Fibroblast of lung (primary cell): ENCODE data around the gene CCDC92. TPM values are rescaled to one million over a fixed set of nuclear protein-coding genes. Genes with fewer than 3 reads are reported as not detected.

Experiments
- DNase-seq, 2 donors: peaks; one replicate each; pipeline versions ENCODE4 v3.0.0 to v3.0.0-alpha.2; 2010; ENCODE audit warnings: low read depth in 2 of 2
- H2AFZ ChIP-seq: 2 replicates; pipeline ENCODE4 v1.5.1; 2012; ENCODE audit warnings: low read length, control low read depth, inconsistent platforms
- H3K27ac ChIP-seq: 2 replicates; pipeline ENCODE4 v1.5.1; 2011; ENCODE audit warnings: low read length, control low read depth; ENCODE audit not compliant: insufficient read depth
- H3K27me3 ChIP-seq: 2 replicates; pipeline ENCODE4 v1.5.1; 2011; ENCODE audit warnings: mild to moderate bottlenecking, low read length; ENCODE audit not compliant: control insufficient read depth, insufficient read depth
- H3K36me3 ChIP-seq: 2 replicates; pipeline ENCODE4 v1.5.1; 2011; ENCODE audit warnings: low read length; ENCODE audit not compliant: control insufficient read depth, insufficient read depth
- H3K4me1 ChIP-seq: 2 replicates; pipeline ENCODE4 v1.5.1; 2011; ENCODE audit warnings: low read length; ENCODE audit not compliant: control insufficient read depth, insufficient read depth; ENCODE audit errors: extremely low read depth
- H3K4me2 ChIP-seq: 2 replicates; pipeline ENCODE4 v1.5.1; 2011; ENCODE audit warnings: low read length, control low read depth; ENCODE audit not compliant: insufficient read depth; ENCODE audit errors: extremely low read depth
- H3K4me3 ChIP-seq, 4 experiments: fragments of 200-600 bp in 1 of 4; sonication (generic) in 1 of 4; replicated peaks in 1 of 4; 2 replicates each; pipeline ENCODE4 v1.5.1; 2011 to 2016; ENCODE audit warnings: low read length in 4 of 4, low read depth in 3 of 4, mild to moderate bottlenecking in 3 of 4, control low read depth in 2 of 4, inconsistent platforms in 1 of 4, mixed read lengths in 1 of 4; ENCODE audit not compliant: insufficient read depth in 1 of 4; ENCODE audit errors: control extremely low read depth in 1 of 4
- H3K79me2 ChIP-seq: 2 replicates; pipeline ENCODE4 v1.5.1; 2012; ENCODE audit warnings: mild to moderate bottlenecking, low read length, inconsistent platforms; ENCODE audit not compliant: control insufficient read depth, insufficient read depth
- H3K9ac ChIP-seq: 2 replicates; pipeline ENCODE4 v1.5.1; 2011; ENCODE audit warnings: mild to moderate bottlenecking, low read length, control low read depth; ENCODE audit not compliant: insufficient read depth
- H3K9me3 ChIP-seq: 2 replicates; pipeline ENCODE4 v1.5.1; 2012; ENCODE audit warnings: low read depth, low read length; ENCODE audit not compliant: control insufficient read depth, insufficient read depth
- H4K20me1 ChIP-seq: 2 replicates; pipeline ENCODE4 v1.5.1; 2011; ENCODE audit warnings: low read length; ENCODE audit not compliant: control insufficient read depth, insufficient read depth; ENCODE audit errors: extremely low read depth
- EZH2 ChIP-seq: IDR thresholded peaks from 2 replicates; pipeline ENCODE4 v1.5.1; 2012; ENCODE audit warnings: low read length, control low read depth, mild to moderate bottlenecking; ENCODE audit errors: missing control alignments
- polyA plus RNA-seq, 2 donors: library from polyadenylated mRNA; depleted of rRNA in 1 of 2; stranded (reverse) in 1 of 2; unstranded in 1 of 2; fragments of >200 nt; gene quantifications; 2 replicates each; pipeline ENCODE4 v1.2.1, GENCODE V29; 2011 to 2012; ENCODE audit warnings: missing spikeins in 1 of 2
- total RNA-seq: library from RNA; depleted of rRNA; stranded (reverse); fragments of >200 nt; gene quantifications from 2 replicates; pipeline ENCODE4 v1.2.1, GENCODE V29; 2014
- TF ChIP-seq, protein P1 (sequence below), 2 donors: IDR thresholded peaks in 1 of 2; conservative IDR thresholded peaks in 1 of 2; 1 replicate in 1 of 2; 2 replicates in 1 of 2; pipeline ENCODE4 v1.5.1; 2011 to 2012; ENCODE audit warnings: low read length in 2 of 2, control low read depth in 1 of 2, inconsistent platforms in 1 of 2, low read depth in 1 of 2, mild to moderate bottlenecking in 1 of 2

CCDC92 gene
- total and polyA plus RNA-seq, 2 donors (not counting 1 experiment from before 2014, with no cell fraction given), result 13.2 to 42.3 TPM

DNA sequence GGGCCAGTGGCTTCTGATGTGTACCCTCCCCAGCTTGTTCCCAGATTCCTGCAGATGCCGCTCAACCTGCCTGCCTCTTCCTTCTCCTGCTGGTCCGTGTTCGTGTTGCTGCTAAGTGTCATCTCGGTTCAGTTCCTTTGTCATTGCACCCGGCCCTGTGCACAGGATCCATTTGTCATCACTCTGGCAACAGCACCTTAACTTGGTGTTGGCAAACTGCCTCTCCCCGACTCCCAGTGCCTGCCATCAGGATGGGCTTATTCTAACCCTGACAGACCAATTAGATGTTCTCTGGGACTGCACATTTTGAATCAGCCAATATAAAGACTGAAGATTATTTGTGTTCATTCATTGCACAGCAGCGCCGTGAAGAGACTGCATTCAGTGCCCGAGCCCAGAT is 73.3 kb downstream of the CCDC92 start:
- H3K9ac ChIP-seq, result no peak overlapping the region
- no peak overlapping the region for H3K4me2 ChIP-seq
- no peak overlapping the region for H3K27ac ChIP-seq
- no peak for DNase-seq
- no peak overlapping the region for H2AFZ ChIP-seq
- no peaks in the 10 kb centered on the region for H4K20me1 ChIP-seq
- TF ChIP-seq, protein P1, sequence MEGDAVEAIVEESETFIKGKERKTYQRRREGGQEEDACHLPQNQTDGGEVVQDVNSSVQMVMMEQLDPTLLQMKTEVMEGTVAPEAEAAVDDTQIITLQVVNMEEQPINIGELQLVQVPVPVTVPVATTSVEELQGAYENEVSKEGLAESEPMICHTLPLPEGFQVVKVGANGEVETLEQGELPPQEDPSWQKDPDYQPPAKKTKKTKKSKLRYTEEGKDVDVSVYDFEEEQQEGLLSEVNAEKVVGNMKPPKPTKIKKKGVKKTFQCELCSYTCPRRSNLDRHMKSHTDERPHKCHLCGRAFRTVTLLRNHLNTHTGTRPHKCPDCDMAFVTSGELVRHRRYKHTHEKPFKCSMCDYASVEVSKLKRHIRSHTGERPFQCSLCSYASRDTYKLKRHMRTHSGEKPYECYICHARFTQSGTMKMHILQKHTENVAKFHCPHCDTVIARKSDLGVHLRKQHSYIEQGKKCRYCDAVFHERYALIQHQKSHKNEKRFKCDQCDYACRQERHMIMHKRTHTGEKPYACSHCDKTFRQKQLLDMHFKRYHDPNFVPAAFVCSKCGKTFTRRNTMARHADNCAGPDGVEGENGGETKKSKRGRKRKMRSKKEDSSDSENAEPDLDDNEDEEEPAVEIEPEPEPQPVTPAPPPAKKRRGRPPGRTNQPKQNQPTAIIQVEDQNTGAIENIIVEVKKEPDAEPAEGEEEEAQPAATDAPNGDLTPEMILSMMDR (conservative IDR thresholded peaks at IDR 0.05 in 1 of 2, IDR thresholded peaks at IDR 0.05 in 1 of 2; ENCODE audit: low read depth in 1 of 2, low read length in 2 of 2), result no peak
- no peak for TF ChIP-seq EZH2
- H3K4me1 ChIP-seq, result no peaks in the 10 kb centered on the region
- H3K4me3 ChIP-seq, result no peak overlapping the region
- H3K36me3 ChIP-seq, result no peaks in the 10 kb centered on the region
- peaks cover 5% of the 10 kb centered on the region for H3K27me3 ChIP-seq
- no peaks in the 10 kb centered on the region for H3K9me3 ChIP-seq
- no peaks in the 10 kb centered on the region for H3K79me2 ChIP-seq

DNA sequence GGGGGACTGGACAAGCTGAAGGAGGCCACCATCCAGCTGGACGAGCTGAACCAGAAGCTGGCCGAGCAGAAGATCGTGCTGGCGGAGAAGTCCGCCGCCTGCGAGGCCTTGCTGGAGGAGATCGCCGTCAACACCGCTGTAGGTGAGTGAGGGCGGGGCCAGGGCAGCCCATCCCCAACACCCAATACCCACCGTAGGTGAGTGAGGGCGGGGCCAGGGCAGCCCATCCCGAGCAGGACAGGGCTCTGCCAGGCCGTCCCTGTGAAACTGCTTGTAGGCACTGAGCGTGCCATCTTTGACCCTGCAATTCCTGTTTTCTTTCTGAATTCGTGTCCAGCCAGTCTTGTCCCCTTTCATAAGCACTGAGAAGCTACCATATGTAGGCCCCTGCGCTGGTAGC is 74.0 kb downstream of the CCDC92 start:
- no peak overlapping the region for H3K4me2 ChIP-seq
- no peaks in the 10 kb centered on the region for H3K9me3 ChIP-seq
- DNase-seq, result no peak
- H2AFZ ChIP-seq, result no peak overlapping the region
- H3K4me1 ChIP-seq, result no peaks in the 10 kb centered on the region
- no peak for TF ChIP-seq EZH2
- TF ChIP-seq, protein P1 (conservative IDR thresholded peaks at IDR 0.05 in 1 of 2, IDR thresholded peaks at IDR 0.05 in 1 of 2; ENCODE audit: low read depth in 1 of 2, low read length in 2 of 2), result no peak
- no peaks in the 10 kb centered on the region for H3K36me3 ChIP-seq
- H3K27me3 ChIP-seq, result peaks cover 2% of the 10 kb centered on the region
- H3K27ac ChIP-seq, result no peak overlapping the region
- H3K9ac ChIP-seq, result no peak overlapping the region
- no peaks in the 10 kb centered on the region for H3K79me2 ChIP-seq
- H3K4me3 ChIP-seq, result no peak overlapping the region
- no peaks in the 10 kb centered on the region for H4K20me1 ChIP-seq

DNA sequence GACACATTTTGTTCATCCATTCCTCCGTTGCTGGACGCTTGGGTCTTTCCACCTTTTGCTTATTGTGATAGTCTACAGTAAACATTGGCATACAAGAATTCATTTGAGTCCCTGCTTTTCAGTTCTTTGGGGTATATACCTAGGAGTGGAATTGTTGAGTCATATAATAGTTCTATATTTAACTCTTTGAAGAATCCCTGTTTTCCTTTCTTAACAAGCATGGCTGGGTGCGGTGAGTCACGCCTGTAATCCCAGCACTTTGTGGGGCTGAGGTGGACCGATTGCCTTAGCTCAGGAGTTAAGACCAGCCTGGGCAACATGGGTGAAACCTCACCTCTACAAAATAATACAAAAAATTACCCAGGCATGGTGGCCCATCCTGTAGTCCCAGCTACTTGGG is 75.4 kb downstream of the CCDC92 start:
- no peak overlapping the region for H2AFZ ChIP-seq
- H4K20me1 ChIP-seq, result no peaks in the 10 kb centered on the region
- DNase-seq, result peak; percentile 44 to 82
- TF ChIP-seq EZH2, result no peak
- TF ChIP-seq, protein P1 (conservative IDR thresholded peaks at IDR 0.05 in 1 of 2, IDR thresholded peaks at IDR 0.05 in 1 of 2; ENCODE audit: low read depth in 1 of 2, low read length in 2 of 2), result no peak
- H3K4me2 ChIP-seq, result no peak overlapping the region
- H3K27ac ChIP-seq, result no peak overlapping the region
- H3K4me3 ChIP-seq, result peak overlapping the region in 2 of 4 experiments; percentile 27
- no peak overlapping the region for H3K9ac ChIP-seq
- peaks cover 4% of the 10 kb centered on the region for H3K27me3 ChIP-seq
- H3K79me2 ChIP-seq, result no peaks in the 10 kb centered on the region
- H3K9me3 ChIP-seq, result no peaks in the 10 kb centered on the region
- no peaks in the 10 kb centered on the region for H3K4me1 ChIP-seq
- H3K36me3 ChIP-seq, result no peaks in the 10 kb centered on the region
